ENCODE results near the gene MAP3K4. TPM values are rescaled to one million over a fixed set of nuclear protein-coding genes. Genes with fewer than 3 reads are reported as not detected.

The MAP3K4 gene
- total RNA-seq, 4 donors from 2014 or later = 22.5 to 38.0 (median 27.4) TPM

GRCh38 chr6:161151660-161152526 lies 160.3 kb downstream of the MAP3K4 start:
- WGBS, 2 donors = 94 to 95% methylated on average over 13 to 16 of the region's 19 CpGs
- no peak for DNase-seq
- H3K4me1 ChIP-seq = no peaks in the 10 kb centered on the region
- H3K4me3 ChIP-seq = no peak overlapping the region
- H3K27ac ChIP-seq = no peak overlapping the region
- intact Hi-C loops (cut with DNase I) = loop anchor here (5.0 kb wide), 1 partner anchor 220 kb away; no protein-coding TSS in a partner anchor
- no peaks in the 10 kb centered on the region for H3K27me3 ChIP-seq
- no peaks in the 10 kb centered on the region for H3K9me3 ChIP-seq
- peaks cover 0 to 28% (median 0%) of the 10 kb centered on the region in 3 donors for H3K36me3 ChIP-seq
- no peak for TF ChIP-seq POLR2A (IDR thresholded peaks at IDR 0.05)
- TF ChIP-seq CTCF (IDR thresholded peaks at IDR 0.05) = no peak

- H3K4me1 ChIP-seq = no peaks in the 10 kb centered on the region
- no peak for TF ChIP-seq CTCF (IDR thresholded peaks at IDR 0.05)
- no peak for TF ChIP-seq POLR2A (IDR thresholded peaks at IDR 0.05)
- no peak overlapping the region for H3K27ac ChIP-seq
- H3K27me3 ChIP-seq = no peaks in the 10 kb centered on the region
- H3K4me3 ChIP-seq = no peak overlapping the region
- DNase-seq = no peak
- 75 to 79% methylated on average over 3 to 8 of the region's 9 CpGs for WGBS, 2 donors
- H3K36me3 ChIP-seq = peaks cover 0 to 22% (median 0%) of the 10 kb centered on the region in 3 donors
- H3K9me3 ChIP-seq = no peaks in the 10 kb centered on the region
- intact Hi-C loops (cut with DNase I) = loop anchor here (5.0 kb wide), 1 partner anchor 220 kb away; no protein-coding TSS in a partner anchor
Measured at GRCh38 chr6:161152527-161152862, 160.9 kb downstream of the MAP3K4 start.

- Histone ChIP-seq H3K27me3 (no peaks in the 10 kb centered on the region), H3K9me3 (no peaks in the 10 kb centered on the region), H3K36me3 (peaks cover 0 to 17% (median 0%) of the 10 kb centered on the region in 3 donors), H3K27ac (no peak overlapping the region), H3K4me1 (no peaks in the 10 kb centered on the region), H3K4me3 (no peak overlapping the region)
- WGBS, 2 donors = 73 to 83% methylated on average over 3 to 8 of the region's 18 CpGs
- peak in 5 of 6 experiments; percentile 13 to 59 (median 27) for TF ChIP-seq CTCF (IDR thresholded peaks at IDR 0.05)
- TF ChIP-seq POLR2A (IDR thresholded peaks at IDR 0.05) = no peak
- intact Hi-C loops (cut with DNase I) = loop anchor here (5.0 kb wide), 1 partner anchor 219 kb away; no protein-coding TSS in a partner anchor
- DNase-seq = no peak
Measured at GRCh38 chr6:161152907-161153662, 161.5 kb downstream of the MAP3K4 start.

- H3K27me3 ChIP-seq = no peaks in the 10 kb centered on the region
- DNase-seq = no peak
- WGBS, 2 donors = 100% methylated on average over 1 of the region's 10 CpGs
Measured at GRCh38 chr6:161153725-161154124, 162.2 kb downstream of the MAP3K4 start.

More at GRCh38 chr6:161153725-161154124, 162.2 kb downstream of the MAP3K4 start:
- H3K27ac ChIP-seq = no peak overlapping the region
- no peaks in the 10 kb centered on the region for H3K4me1 ChIP-seq
- H3K4me3 ChIP-seq = no peak overlapping the region
- intact Hi-C loops (cut with DNase I) = loop anchor here (5.0 kb wide), 1 partner anchor 219 kb away; no protein-coding TSS in a partner anchor
- no peak for TF ChIP-seq POLR2A (IDR thresholded peaks at IDR 0.05)
- no peak for TF ChIP-seq CTCF (IDR thresholded peaks at IDR 0.05)
- H3K9me3 ChIP-seq = no peaks in the 10 kb centered on the region
- H3K36me3 ChIP-seq = peaks cover 0 to 17% (median 0%) of the 10 kb centered on the region in 3 donors

Data from esophagus squamous epithelium (tissue), 5 donors.